Astrocyte (in vitro differentiated cells and primary cell): ENCODE data around the gene SAMD4A. TPM values are rescaled to one million over a fixed set of nuclear protein-coding genes. Genes with fewer than 3 reads are reported as not detected.

Source experiments
- DNase-seq: peaks from one replicate; pipeline ENCODE4 v3.0.0-alpha.2; 2010; ENCODE audit warnings: low read depth
- FAIRE-seq: peaks from 2 replicates; lab custom pipeline; 2011; peaks lifted over from hg19 to GRCh38; lab: Jason Lieb, UNC
- H2AFZ ChIP-seq: 2 replicates; pipeline ENCODE4 v1.6.0; 2012; ENCODE audit warnings: low read depth, low read length, inconsistent platforms
- H3K27ac ChIP-seq: 2 replicates; pipeline ENCODE4 v1.5.1; 2011; ENCODE audit warnings: low read depth, low read length, inconsistent platforms
- H3K27me3 ChIP-seq: 2 replicates; pipeline ENCODE4 v1.6.0; 2011; ENCODE audit warnings: low read length, inconsistent platforms; ENCODE audit not compliant: insufficient read depth
- H3K36me3 ChIP-seq: 2 replicates; pipeline ENCODE4 v1.5.1; 2011; ENCODE audit warnings: low read length, inconsistent platforms; ENCODE audit not compliant: insufficient read depth
- H3K4me1 ChIP-seq: 2 replicates; pipeline ENCODE4 v1.5.1; 2011; ENCODE audit warnings: low read length, inconsistent platforms; ENCODE audit not compliant: insufficient read depth
- H3K4me2 ChIP-seq: 2 replicates; pipeline ENCODE4 v1.6.0; 2012; ENCODE audit warnings: low read length, inconsistent platforms
- H3K4me3 ChIP-seq: 2 replicates; pipeline ENCODE4 v1.5.1; 2011; ENCODE audit warnings: low read depth, mild to moderate bottlenecking, low read length, inconsistent platforms; ENCODE audit not compliant: insufficient read depth
- H3K79me2 ChIP-seq: 2 replicates; pipeline ENCODE4 v1.6.0; 2012; ENCODE audit warnings: mild to moderate bottlenecking, low read length, inconsistent platforms; ENCODE audit not compliant: insufficient read depth
- H3K9ac ChIP-seq: 2 replicates; pipeline ENCODE4 v1.6.0; 2012; ENCODE audit warnings: mild to moderate bottlenecking, low read length, inconsistent platforms
- H3K9me3 ChIP-seq: 2 replicates; pipeline ENCODE4 v1.5.1; 2012; ENCODE audit warnings: low read depth, mild to moderate bottlenecking, low read length, inconsistent platforms; ENCODE audit not compliant: insufficient read depth
- H4K20me1 ChIP-seq: 2 replicates; pipeline ENCODE4 v1.6.0; 2012; ENCODE audit warnings: low read length, inconsistent platforms; ENCODE audit not compliant: insufficient read depth
- H3K27ac Mint-ChIP-seq: one replicate; pipeline ENCODE4 v1.8.0; 2021; ENCODE audit warnings: mild to moderate bottlenecking, mixed read lengths; ENCODE audit not compliant: unreplicated experiment
- H3K27me3 Mint-ChIP-seq: one replicate; pipeline ENCODE4 v1.8.0; 2021; ENCODE audit warnings: low read depth, mixed read lengths; ENCODE audit not compliant: unreplicated experiment
- H3K36me3 Mint-ChIP-seq: one replicate; pipeline ENCODE4 v1.8.0; 2021; ENCODE audit warnings: low read depth, mixed read lengths; ENCODE audit not compliant: unreplicated experiment
- H3K4me1 Mint-ChIP-seq: one replicate; pipeline ENCODE4 v1.8.0; 2021; ENCODE audit warnings: low read depth, mixed read lengths; ENCODE audit not compliant: unreplicated experiment
- H3K4me3 Mint-ChIP-seq: one replicate; pipeline ENCODE4 v1.8.0; 2021; ENCODE audit warnings: mild to moderate bottlenecking, moderate library complexity, mixed read lengths; ENCODE audit not compliant: unreplicated experiment
- H3K9me3 Mint-ChIP-seq: one replicate; pipeline ENCODE4 v1.8.0; 2021; ENCODE audit warnings: mild to moderate bottlenecking, mixed read lengths; ENCODE audit not compliant: unreplicated experiment
- CTCF ChIP-seq: IDR thresholded peaks from 2 replicates; pipeline ENCODE4 v1.5.1; 2011; ENCODE audit warnings: low read depth, mild to moderate bottlenecking, inconsistent platforms, low read length, moderate library complexity; ENCODE audit not compliant: insufficient read depth
- EZH2 ChIP-seq: IDR thresholded peaks from 2 replicates; pipeline ENCODE4 v1.6.1; 2012; ENCODE audit warnings: mild to moderate bottlenecking, low read length, inconsistent platforms; ENCODE audit not compliant: insufficient read depth
- total RNA-seq: library from RNA; stranded (reverse); gene quantifications from 2 replicates; pipeline ENCODE4 v1.2.1, GENCODE V29; 2021

The SAMD4A gene
- total RNA-seq, 1 donor from 2014 or later, result 68.2 TPM

DNA sequence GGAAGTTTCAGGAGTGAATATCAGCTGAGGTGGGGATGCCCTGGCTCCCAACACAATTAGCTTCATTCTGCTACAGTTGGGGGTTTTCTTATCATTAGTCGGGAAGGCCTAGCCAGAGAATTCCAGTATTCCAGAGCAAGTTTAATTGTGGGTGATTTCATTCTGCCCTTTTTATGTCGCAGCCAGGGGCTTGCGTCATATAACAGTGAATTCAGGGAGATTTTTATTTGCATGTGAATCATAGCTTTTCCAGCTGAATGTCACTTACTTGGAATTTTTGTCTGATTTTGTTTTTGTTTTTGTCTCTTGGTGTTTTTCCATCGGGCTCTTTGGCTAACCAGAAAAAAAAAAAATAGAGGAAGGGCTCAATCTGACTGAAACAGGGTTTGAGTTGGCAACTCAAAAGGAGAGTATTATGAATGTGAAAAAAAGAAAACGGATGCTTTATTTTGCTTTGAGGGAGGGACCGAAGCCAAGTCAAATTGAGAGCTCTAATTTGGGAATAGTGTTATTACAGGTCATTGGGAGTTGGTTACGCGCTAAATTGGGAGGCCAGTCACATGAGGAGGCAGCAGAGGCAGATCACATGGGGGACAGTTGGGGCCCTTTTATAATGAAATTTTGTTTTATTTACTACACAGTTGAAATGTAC, 119.4 kb downstream of the SAMD4A start:
- H3K4me1 Mint-ChIP-seq, result peaks cover 63% of the 10 kb centered on the region
- peak overlapping the region; percentile 10 for H3K4me3 Mint-ChIP-seq
- H3K36me3 ChIP-seq, result no peaks in the 10 kb centered on the region
- H3K79me2 ChIP-seq, result peaks cover 57% of the 10 kb centered on the region
- H3K27ac ChIP-seq, result peak overlapping the region; percentile 88
- peaks cover 54% of the 10 kb centered on the region for H3K4me1 ChIP-seq
- no peaks in the 10 kb centered on the region for H3K27me3 ChIP-seq
- peaks cover 9% of the 10 kb centered on the region for H3K36me3 Mint-ChIP-seq
- TF ChIP-seq EZH2 (no peak), CTCF (no peak)
- H3K9me3 Mint-ChIP-seq, result peaks cover 1% of the 10 kb centered on the region
- peak overlapping the region; percentile 77 for H3K27ac Mint-ChIP-seq
- peak overlapping the region; percentile 5 for H3K4me3 ChIP-seq
- DNase-seq (peak; percentile 95), FAIRE-seq (peak; percentile 73)
- H3K27me3 Mint-ChIP-seq, result no peaks in the 10 kb centered on the region
- H4K20me1 ChIP-seq, result peaks cover 27% of the 10 kb centered on the region
- no peak overlapping the region for H2AFZ ChIP-seq
- H3K9me3 ChIP-seq, result no peaks in the 10 kb centered on the region
- H3K4me2 ChIP-seq, result peak overlapping the region; percentile 68
- peak overlapping the region; percentile 74 for H3K9ac ChIP-seq

DNA sequence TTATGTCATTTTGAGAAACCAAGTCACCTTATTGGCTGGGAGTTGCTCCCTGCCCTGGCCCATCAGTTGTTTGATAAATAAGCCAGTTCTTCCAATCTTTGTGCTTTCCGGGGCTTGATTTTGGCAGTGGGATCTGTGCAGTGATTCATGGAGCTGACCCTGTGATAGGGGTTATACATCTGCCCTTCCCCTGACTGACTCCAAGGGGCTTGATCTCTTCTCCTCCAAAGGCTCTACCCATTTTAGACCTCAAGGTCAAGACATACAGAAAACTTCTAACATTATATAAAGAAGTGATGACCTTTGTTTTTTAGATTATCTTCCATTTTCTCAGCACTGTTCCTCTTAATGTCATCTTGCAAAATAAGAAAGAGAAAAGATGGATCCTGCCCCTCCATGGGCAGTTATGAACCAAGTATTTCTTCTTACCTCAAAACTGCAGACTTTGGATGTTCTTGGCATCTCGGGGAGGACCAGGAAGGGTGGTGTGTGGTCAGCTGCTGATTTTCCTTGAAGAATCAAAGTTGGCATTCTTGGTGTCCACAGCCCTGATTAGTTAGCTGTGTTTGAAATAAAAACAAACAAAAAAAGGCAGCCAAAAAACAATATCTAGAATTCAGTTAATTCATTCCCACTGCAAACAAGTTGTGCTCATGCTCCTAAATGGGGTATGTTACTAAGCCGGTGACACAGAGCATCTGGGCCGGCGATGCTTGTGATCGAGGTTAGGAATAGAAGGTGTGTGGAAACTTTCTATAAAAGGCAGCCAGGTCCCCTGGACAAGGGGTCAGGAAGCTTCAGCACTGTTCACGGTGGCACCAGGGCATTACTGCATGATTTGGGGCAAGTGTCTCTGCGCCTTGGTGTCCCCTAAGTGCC, 120.2 kb downstream of the SAMD4A start:
- Mint-ChIP-seq H3K4me3 (no peak overlapping the region), H3K27me3 (no peaks in the 10 kb centered on the region), H3K27ac (peak overlapping the region; percentile 3), H3K36me3 (peaks cover 9% of the 10 kb centered on the region), H3K4me1 (peaks cover 62% of the 10 kb centered on the region), H3K9me3 (peaks cover 1% of the 10 kb centered on the region)
- no peaks in the 10 kb centered on the region for H3K27me3 ChIP-seq
- no peak for DNase-seq
- TF ChIP-seq CTCF (no peak), EZH2 (no peak)
- H3K79me2 ChIP-seq, result peaks cover 61% of the 10 kb centered on the region
- H3K9ac ChIP-seq, result peak overlapping the region; percentile 65
- peak overlapping the region; percentile 68 for H3K4me2 ChIP-seq
- no peak for FAIRE-seq
- peaks cover 48% of the 10 kb centered on the region for H3K4me1 ChIP-seq
- no peaks in the 10 kb centered on the region for H3K36me3 ChIP-seq
- H3K27ac ChIP-seq, result peak overlapping the region; percentile 88
- no peak overlapping the region for H3K4me3 ChIP-seq
- H3K9me3 ChIP-seq, result no peaks in the 10 kb centered on the region
- H4K20me1 ChIP-seq, result peaks cover 33% of the 10 kb centered on the region
- no peak overlapping the region for H2AFZ ChIP-seq
